ENCODE data around the gene PDPK1.
"Not testable (repeated sequence)": the region's sequence is repeated elsewhere in the genome, so short reads cannot be mapped to it uniquely, and the experiment has no call there.

Gene PDPK1

DNA sequence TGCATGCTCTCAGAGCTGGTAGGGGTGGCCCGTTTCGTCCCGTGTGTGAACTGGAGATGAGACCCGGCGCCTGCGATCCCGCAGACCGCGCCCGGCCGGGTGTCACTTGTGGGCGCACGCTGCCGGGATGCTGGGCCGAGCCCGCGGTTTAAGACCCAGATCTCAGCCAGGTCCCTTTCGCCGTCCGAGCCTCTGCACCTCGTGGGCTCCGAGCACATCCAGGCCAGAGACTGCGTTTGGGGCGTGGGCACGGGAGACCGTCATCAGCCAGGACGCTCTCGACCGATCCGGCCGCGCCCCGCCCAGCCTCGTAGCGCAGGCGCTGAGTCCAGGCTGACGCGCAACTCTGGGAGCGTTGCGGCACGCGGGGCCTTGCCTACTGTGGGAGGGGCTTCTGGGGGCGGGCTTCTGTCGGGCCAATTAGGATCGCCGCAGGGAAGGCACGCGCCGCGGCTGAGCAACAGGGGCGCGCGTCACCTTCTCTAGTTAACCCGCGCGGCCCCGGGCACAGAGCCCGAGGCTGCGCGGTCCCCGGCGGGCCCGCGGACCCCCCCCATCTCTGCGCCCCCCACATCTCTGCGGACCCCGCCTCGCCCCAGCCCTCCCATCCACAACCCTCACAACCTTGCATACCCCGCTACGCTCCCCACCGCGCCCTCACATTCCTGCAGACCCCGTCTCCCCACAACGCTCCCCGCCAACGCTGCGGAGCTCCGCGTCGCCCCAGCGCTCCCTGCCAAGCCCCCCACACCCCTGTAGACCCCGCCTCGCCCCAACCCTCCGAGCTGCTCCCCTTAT is 5.9 kb upstream of the PDPK1 start:
- Histone ChIP-seq H3K9me2 (ENCODE audit: low read depth, low read length) (no peaks in the 10 kb centered on the region), H3K27ac (ENCODE audit: low read depth, low read length, poor library complexity, severe bottlenecking) (peak overlapping the region; percentile 83), H3K79me2 (ENCODE audit: insufficient read depth, low read length) (no peaks in the 10 kb centered on the region), H3K27me3 (ENCODE audit: insufficient read depth, low read length) (no peaks in the 10 kb centered on the region), H3K9me3 (ENCODE audit: low read length) (no peaks in the 10 kb centered on the region), H4K20me1 (ENCODE audit: insufficient read depth, low read length) (no peaks in the 10 kb centered on the region), H2AFZ (ENCODE audit: low read length) (no peak overlapping the region), H3K9ac (ENCODE audit: low read length) (peak overlapping the region; percentile 77), H3K4me1 (ENCODE audit: insufficient read depth, low read length, severe bottlenecking) (peaks cover 15% of the 10 kb centered on the region), H3K36me3 (ENCODE audit: insufficient read depth, low read length) (peaks cover 25% of the 10 kb centered on the region; the same call in 1 of the 2 replicates), H3F3A (ENCODE audit: insufficient read depth, low read length) (no peaks in the 10 kb centered on the region), H3K4me2 (ENCODE audit: low read length) (peak overlapping the region; percentile 74), H3K4me3 (ENCODE audit: low read depth, low read length, poor library complexity, severe bottlenecking) (peak overlapping the region; percentile 61)
- TF ChIP-seq EZH2 (IDR thresholded peaks at IDR 0.05; ENCODE audit: borderline replicate concordance, low read length), result no peak
- TF ChIP-seq, protein P1, sequence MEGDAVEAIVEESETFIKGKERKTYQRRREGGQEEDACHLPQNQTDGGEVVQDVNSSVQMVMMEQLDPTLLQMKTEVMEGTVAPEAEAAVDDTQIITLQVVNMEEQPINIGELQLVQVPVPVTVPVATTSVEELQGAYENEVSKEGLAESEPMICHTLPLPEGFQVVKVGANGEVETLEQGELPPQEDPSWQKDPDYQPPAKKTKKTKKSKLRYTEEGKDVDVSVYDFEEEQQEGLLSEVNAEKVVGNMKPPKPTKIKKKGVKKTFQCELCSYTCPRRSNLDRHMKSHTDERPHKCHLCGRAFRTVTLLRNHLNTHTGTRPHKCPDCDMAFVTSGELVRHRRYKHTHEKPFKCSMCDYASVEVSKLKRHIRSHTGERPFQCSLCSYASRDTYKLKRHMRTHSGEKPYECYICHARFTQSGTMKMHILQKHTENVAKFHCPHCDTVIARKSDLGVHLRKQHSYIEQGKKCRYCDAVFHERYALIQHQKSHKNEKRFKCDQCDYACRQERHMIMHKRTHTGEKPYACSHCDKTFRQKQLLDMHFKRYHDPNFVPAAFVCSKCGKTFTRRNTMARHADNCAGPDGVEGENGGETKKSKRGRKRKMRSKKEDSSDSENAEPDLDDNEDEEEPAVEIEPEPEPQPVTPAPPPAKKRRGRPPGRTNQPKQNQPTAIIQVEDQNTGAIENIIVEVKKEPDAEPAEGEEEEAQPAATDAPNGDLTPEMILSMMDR (IDR thresholded peaks at IDR 0.05; ENCODE audit: low read length), result no peak

DNA sequence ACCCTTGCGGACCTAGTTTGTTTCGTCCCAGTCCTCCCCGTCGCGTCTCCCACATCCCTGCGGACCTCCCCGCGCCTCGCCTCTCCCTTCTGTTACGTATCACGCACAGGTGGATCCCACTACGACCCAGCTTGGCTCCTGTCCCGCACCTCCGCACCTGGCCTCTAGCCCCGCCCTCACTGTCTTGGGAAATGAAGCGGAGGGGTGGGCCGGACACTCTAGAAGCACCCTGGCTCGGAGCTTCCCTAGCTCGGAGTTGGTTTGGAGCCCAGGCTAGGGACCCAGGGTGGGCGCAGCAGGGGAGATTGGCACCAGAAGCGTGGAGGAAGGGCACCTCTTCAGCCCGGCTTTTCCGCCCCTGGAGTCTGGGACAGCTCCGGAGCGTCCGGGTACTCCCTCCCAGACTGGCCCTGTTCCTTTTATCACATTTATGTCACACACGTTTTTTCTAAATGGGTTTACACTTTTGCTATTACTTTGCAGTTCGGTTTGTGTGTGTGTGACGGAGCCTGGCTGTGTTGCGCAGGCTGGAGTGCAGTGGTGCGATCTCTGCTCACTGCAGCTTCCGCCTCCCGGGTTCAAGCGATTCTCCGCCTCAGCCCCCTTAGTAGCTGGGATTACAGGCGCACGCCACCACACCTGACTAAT is 5.2 kb upstream of the PDPK1 start:
- peak overlapping the region; percentile 83 for H3K27ac ChIP-seq (ENCODE audit: low read depth, low read length, poor library complexity, severe bottlenecking)
- H3K4me2 ChIP-seq (ENCODE audit: low read length), result peak overlapping the region; percentile 74
- TF ChIP-seq, protein P1 (IDR thresholded peaks at IDR 0.05; ENCODE audit: low read length), result no peak
- TF ChIP-seq EZH2 (IDR thresholded peaks at IDR 0.05; ENCODE audit: borderline replicate concordance, low read length), result no peak
- H3K27me3 ChIP-seq (ENCODE audit: insufficient read depth, low read length), result no peaks in the 10 kb centered on the region
- peaks cover 18% of the 10 kb centered on the region; the same call in 1 of the 2 replicates for H3K36me3 ChIP-seq (ENCODE audit: insufficient read depth, low read length)
- peak overlapping the region; percentile 61 for H3K4me3 ChIP-seq (ENCODE audit: low read depth, low read length, poor library complexity, severe bottlenecking)
- no peaks in the 10 kb centered on the region for H3F3A ChIP-seq (ENCODE audit: insufficient read depth, low read length)
- H3K79me2 ChIP-seq (ENCODE audit: insufficient read depth, low read length), result no peaks in the 10 kb centered on the region
- H4K20me1 ChIP-seq (ENCODE audit: insufficient read depth, low read length), result no peaks in the 10 kb centered on the region
- no peaks in the 10 kb centered on the region for H3K9me3 ChIP-seq (ENCODE audit: low read length)
- no peaks in the 10 kb centered on the region for H3K9me2 ChIP-seq (ENCODE audit: low read depth, low read length)
- H3K4me1 ChIP-seq (ENCODE audit: insufficient read depth, low read length, severe bottlenecking), result peaks cover 15% of the 10 kb centered on the region
- H2AFZ ChIP-seq (ENCODE audit: low read length), result no peak overlapping the region
- H3K9ac ChIP-seq (ENCODE audit: low read length), result peak overlapping the region; percentile 68

DNA sequence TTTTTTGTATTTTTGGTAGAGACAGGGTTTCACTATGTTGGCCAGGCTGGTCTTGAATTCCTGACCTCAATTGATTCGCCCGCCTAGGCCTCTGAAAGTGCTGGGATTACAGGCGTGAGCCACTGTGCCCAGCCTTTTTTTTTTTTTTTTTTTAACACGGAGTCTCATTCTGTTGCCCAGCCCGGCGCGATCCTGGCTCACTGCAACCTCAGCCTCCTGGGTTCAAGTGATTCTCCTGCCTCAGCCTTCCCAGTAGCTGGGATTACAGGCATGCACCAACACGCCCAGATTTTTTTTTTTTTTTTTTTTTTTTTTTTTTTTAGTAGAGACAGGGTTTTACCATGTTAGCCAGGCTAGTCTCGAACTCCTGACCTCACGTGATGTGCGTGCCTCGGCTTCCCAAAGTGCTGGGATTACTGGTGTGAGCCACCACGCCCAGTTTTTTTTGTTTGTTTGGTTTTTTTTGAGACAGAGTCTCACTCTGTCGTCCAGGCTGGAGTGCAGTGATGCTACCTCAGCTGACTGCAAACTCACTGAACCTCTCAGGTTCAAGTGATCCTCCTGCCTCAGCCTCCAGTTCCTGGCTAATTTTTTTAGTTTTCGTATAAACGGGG is 4.6 kb upstream of the PDPK1 start:
- not testable (repeated sequence) for H3K27me3 ChIP-seq (ENCODE audit: insufficient read depth, low read length); H3K79me2 ChIP-seq (ENCODE audit: insufficient read depth, low read length); H3F3A ChIP-seq (ENCODE audit: insufficient read depth, low read length); H2AFZ ChIP-seq (ENCODE audit: low read length); H3K9me2 ChIP-seq (ENCODE audit: low read depth, low read length); H4K20me1 ChIP-seq (ENCODE audit: insufficient read depth, low read length); H3K9me3 ChIP-seq (ENCODE audit: low read length)
- Histone ChIP-seq H3K4me2 (ENCODE audit: low read length) (peak overlapping the region; percentile 74), H3K4me1 (ENCODE audit: insufficient read depth, low read length, severe bottlenecking) (peaks cover 15% of the 10 kb centered on the region), H3K9ac (ENCODE audit: low read length) (peak overlapping the region; percentile 68; the same call in 1 of the 2 replicates), H3K36me3 (ENCODE audit: insufficient read depth, low read length) (peaks cover 12% of the 10 kb centered on the region; the same call in 1 of the 2 replicates), H3K27ac (ENCODE audit: low read depth, low read length, poor library complexity, severe bottlenecking) (peak overlapping the region; percentile 83), H3K4me3 (ENCODE audit: low read depth, low read length, poor library complexity, severe bottlenecking) (peak overlapping the region; percentile 61)

Measured in OCI-LY1 (cell line).